Smooth muscle cell (in vitro differentiated cells): ENCODE data around the gene RETREG3. TPM values are rescaled to one million over a fixed set of nuclear protein-coding genes. Genes with fewer than 3 reads are reported as not detected.
"Not testable (repeated sequence)": the region's sequence is repeated elsewhere in the genome, so short reads cannot be mapped to it uniquely, and the experiment has no call there.

Source experiments
- DNase-seq: peaks from one replicate; lab custom pipeline; 2025; ENCODE audit not compliant: unreplicated experiment; lab: John Stamatoyannopoulos, UW
- H2AFZ ChIP-seq: fragments of 200-600 bp; sonication (generic); 2 replicates; pipeline ENCODE4 v1.6.0; 2016; ENCODE audit warnings: antibody characterized with exemption, low read depth, mild to moderate bottlenecking
- H3F3A ChIP-seq: fragments of 200-600 bp; sonication (generic); 2 replicates; pipeline ENCODE4 v1.6.0; 2017; ENCODE audit warnings: antibody characterized with exemption, low read depth
- H3K27ac ChIP-seq: fragments of 200-600 bp; sonication (generic); 2 replicates; pipeline ENCODE4 v1.5.1; 2016; ENCODE audit warnings: low read depth, mild to moderate bottlenecking
- H3K27me3 ChIP-seq: fragments of 200-600 bp; sonication (generic); 2 replicates; pipeline ENCODE4 v1.6.1; 2016; ENCODE audit warnings: low read depth, mild to moderate bottlenecking
- H3K36me3 ChIP-seq: fragments of 200-600 bp; sonication (generic); 2 replicates; pipeline ENCODE4 v1.5.1; 2016; ENCODE audit warnings: low read depth
- H3K4me1 ChIP-seq: fragments of 200-600 bp; sonication (generic); 2 replicates; pipeline ENCODE4 v1.5.1; 2016; ENCODE audit warnings: low read depth
- H3K4me2 ChIP-seq: fragments of 200-600 bp; sonication (generic); 2 replicates; pipeline ENCODE4 v1.6.0; 2016; ENCODE audit warnings: mild to moderate bottlenecking
- H3K4me3 ChIP-seq: fragments of 200-600 bp; sonication (generic); 2 replicates; pipeline ENCODE4 v1.5.1; 2016; ENCODE audit warnings: mild to moderate bottlenecking
- H3K79me2 ChIP-seq: fragments of 200-600 bp; sonication (generic); 2 replicates; pipeline ENCODE4 v1.6.0; 2016; ENCODE audit warnings: low read depth, mild to moderate bottlenecking
- H3K9ac ChIP-seq: fragments of 200-600 bp; sonication (generic); 2 replicates; pipeline ENCODE4 v1.6.0; 2016; ENCODE audit warnings: low read depth
- H3K9me3 ChIP-seq: fragments of 200-600 bp; sonication (generic); replicated peaks from 2 replicates; pipeline ENCODE4 v1.5.1; 2016; ENCODE audit warnings: low read depth
- H4K20me1 ChIP-seq: fragments of 200-600 bp; sonication (generic); 2 replicates; pipeline ENCODE4 v1.6.0; 2016; ENCODE audit warnings: low read depth
- CTCF ChIP-seq: fragments of 200-600 bp; sonication (generic); IDR thresholded peaks from 2 replicates; pipeline ENCODE4 v1.5.1; 2017; ENCODE audit warnings: borderline replicate concordance, mild to moderate bottlenecking, antibody characterized with exemption; ENCODE audit not compliant: insufficient read depth, poor library complexity, severe bottlenecking
- WGBS: methylation state at CpG from one replicate; pipeline ENCODE4 v1.1.7; 2016; ENCODE audit warnings: low lambda C conversion rate; 5-methylcytosine and 5-hydroxymethylcytosine counted together
- polyA plus RNA-seq: library from polyadenylated mRNA; unstranded; fragments of >200 nt; fragmentation: Nextera tagmentation; extraction: Ambion mirVana; gene quantifications from 2 replicates; pipeline ENCODE4 v1.2.1, GENCODE V29; 2016
- total RNA-seq: library from RNA; depleted of rRNA; stranded (reverse); fragments of >200 nt; gene quantifications from 2 replicates; pipeline ENCODE4 v1.2.3, GENCODE V29; 2014

The RETREG3 gene
- total and polyA plus RNA-seq, 2 experiments from 2014 or later = 32.6 to 40.4 TPM

GRCh38 chr17:42555961-42556617 lies 53.1 kb downstream of the RETREG3 start:
- not testable (repeated sequence) for H3F3A ChIP-seq, H4K20me1 ChIP-seq, H3K4me3 ChIP-seq, H3K27me3 ChIP-seq, H3K9ac ChIP-seq, H2AFZ ChIP-seq, H3K27ac ChIP-seq, DNase-seq, H3K9me3 ChIP-seq, H3K36me3 ChIP-seq
- 52% methylated on average over 5 of the region's 5 CpGs for WGBS
- peaks cover 20% of the 10 kb centered on the region for H3K79me2 ChIP-seq
- peak overlapping the region; percentile 96 for H3K4me2 ChIP-seq
- peak; percentile 12 for TF ChIP-seq CTCF
- peaks cover 16% of the 10 kb centered on the region for H3K4me1 ChIP-seq

- Histone ChIP-seq H4K20me1 (peaks cover 6% of the 10 kb centered on the region), H2AFZ (peak overlapping the region; percentile 67), H3K4me2 (peak overlapping the region; percentile 96), H3K27me3 (no peaks in the 10 kb centered on the region), H3K9ac (peak overlapping the region; percentile 75), H3K27ac (peak overlapping the region; percentile 32), H3K79me2 (peaks cover 20% of the 10 kb centered on the region), H3K4me3 (peak overlapping the region; percentile 69), H3K36me3 (no peaks in the 10 kb centered on the region), H3K4me1 (peaks cover 16% of the 10 kb centered on the region), H3K9me3 (no peaks in the 10 kb centered on the region), H3F3A (no peaks in the 10 kb centered on the region)
- no peak for TF ChIP-seq CTCF
- no peak for DNase-seq
- WGBS = 38% methylated on average over 4 of the region's 4 CpGs
Measured at GRCh38 chr17:42555122-42555622, 54.0 kb downstream of the RETREG3 start.

GRCh38 chr17:42554250-42555121 lies 54.7 kb downstream of the RETREG3 start:
- TF ChIP-seq CTCF = no peak
- Histone ChIP-seq H2AFZ (peak overlapping the region; percentile 67), H3K27ac (peak overlapping the region; percentile 32), H4K20me1 (peaks cover 6% of the 10 kb centered on the region), H3F3A (no peaks in the 10 kb centered on the region), H3K9me3 (no peaks in the 10 kb centered on the region), H3K27me3 (no peaks in the 10 kb centered on the region), H3K36me3 (no peaks in the 10 kb centered on the region), H3K9ac (peak overlapping the region; percentile 75), H3K4me3 (peak overlapping the region; percentile 69), H3K4me2 (peak overlapping the region; percentile 96), H3K79me2 (peaks cover 20% of the 10 kb centered on the region), H3K4me1 (peaks cover 16% of the 10 kb centered on the region)
- peak; percentile 45 for DNase-seq
- 1% methylated on average over 67 of the region's 82 CpGs for WGBS
